ENCODE data around the gene LRMDA. TPM values are rescaled to one million over a fixed set of nuclear protein-coding genes. Genes with fewer than 3 reads are reported as not detected.

LRMDA gene
- total and polyA plus RNA-seq, 2 donors (not counting 1 experiment from before 2014, with no cell fraction given): 0.12 TPM; not detected in 1

- H3K36me3 ChIP-seq (replicated peaks in 1 of 2; ENCODE audit: control extremely low read depth in 1 of 2, control insufficient read depth in 1 of 2, extremely low read depth in 1 of 2, insufficient read depth in 2 of 2, low read length in 1 of 2): no peaks in the 10 kb centered on the region
- no peaks in the 10 kb centered on the region for H3K4me1 Mint-ChIP-seq
- no peak for ATAC-seq (ENCODE audit: low read depth)
- H3K27ac Mint-ChIP-seq: no peak overlapping the region
- H3K9me3 Mint-ChIP-seq (ENCODE audit: insufficient read depth): no peaks in the 10 kb centered on the region
- no peaks in the 10 kb centered on the region for H3K4me1 ChIP-seq (ENCODE audit: control insufficient read depth in 2 of 2, insufficient read depth in 2 of 2, low read length in 2 of 2)
- peaks cover 4% of the 10 kb centered on the region for H3K27me3 Mint-ChIP-seq
- H3K79me2 ChIP-seq (ENCODE audit: control insufficient read depth, insufficient read depth, low read length): no peaks in the 10 kb centered on the region
- H3K4me3 Mint-ChIP-seq: no peak overlapping the region
- no peak overlapping the region for H3K4me2 ChIP-seq (replicated peaks; ENCODE audit: low read depth, low read length, poor library complexity, severe bottlenecking)
- WGBS (ENCODE audit: insufficient coverage): 100% methylated on average over 2 of the region's 2 CpGs
- intact Hi-C loops (cut with micrococcal nuclease): no loop called here
- H3K9me3 ChIP-seq (ENCODE audit: control extremely low read depth in 1 of 3, control insufficient read depth in 2 of 3, insufficient read depth in 1 of 3, low read length in 2 of 3): peaks cover 0 to 2% (median 0%) of the 10 kb centered on the region in 3 donors
- H4K20me1 ChIP-seq (ENCODE audit: control insufficient read depth, insufficient read depth, low read length, poor library complexity, severe bottlenecking): no peaks in the 10 kb centered on the region
- no peak overlapping the region for H3K4me3 ChIP-seq (ENCODE audit: control extremely low read depth in 1 of 5, extremely low read depth in 1 of 5, insufficient read depth in 1 of 5, low read depth in 2 of 5, low read length in 4 of 5)
- no peak overlapping the region for H3K9ac ChIP-seq (ENCODE audit: low read length)
- ChIA-PET POLR2A (no interaction called here), CTCF (no interaction called here)
- no peak for TF ChIP-seq EZH2 (IDR thresholded peaks at IDR 0.05; ENCODE audit: borderline replicate concordance, insufficient read depth, low read depth, low read length, poor library complexity, severe bottlenecking)
- TF ChIP-seq, protein P1, sequence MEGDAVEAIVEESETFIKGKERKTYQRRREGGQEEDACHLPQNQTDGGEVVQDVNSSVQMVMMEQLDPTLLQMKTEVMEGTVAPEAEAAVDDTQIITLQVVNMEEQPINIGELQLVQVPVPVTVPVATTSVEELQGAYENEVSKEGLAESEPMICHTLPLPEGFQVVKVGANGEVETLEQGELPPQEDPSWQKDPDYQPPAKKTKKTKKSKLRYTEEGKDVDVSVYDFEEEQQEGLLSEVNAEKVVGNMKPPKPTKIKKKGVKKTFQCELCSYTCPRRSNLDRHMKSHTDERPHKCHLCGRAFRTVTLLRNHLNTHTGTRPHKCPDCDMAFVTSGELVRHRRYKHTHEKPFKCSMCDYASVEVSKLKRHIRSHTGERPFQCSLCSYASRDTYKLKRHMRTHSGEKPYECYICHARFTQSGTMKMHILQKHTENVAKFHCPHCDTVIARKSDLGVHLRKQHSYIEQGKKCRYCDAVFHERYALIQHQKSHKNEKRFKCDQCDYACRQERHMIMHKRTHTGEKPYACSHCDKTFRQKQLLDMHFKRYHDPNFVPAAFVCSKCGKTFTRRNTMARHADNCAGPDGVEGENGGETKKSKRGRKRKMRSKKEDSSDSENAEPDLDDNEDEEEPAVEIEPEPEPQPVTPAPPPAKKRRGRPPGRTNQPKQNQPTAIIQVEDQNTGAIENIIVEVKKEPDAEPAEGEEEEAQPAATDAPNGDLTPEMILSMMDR (IDR thresholded peaks at IDR 0.05): no peak
- no peak for DNase-seq
- H3K27ac ChIP-seq (ENCODE audit: low read length in 2 of 2): no peak overlapping the region
- H2AFZ ChIP-seq (ENCODE audit: insufficient read depth, low read depth, low read length, poor library complexity, severe bottlenecking): no peak overlapping the region
- H3K27me3 ChIP-seq (replicated peaks in 1 of 4; ENCODE audit: control extremely low read depth in 1 of 4, control insufficient read depth in 3 of 4, insufficient read depth in 4 of 4, low read length in 3 of 4): peaks cover 0 to 3% (median 0%) of the 10 kb centered on the region in 4 experiments
Observed at GRCh38 chr10:76129213-76129612, 697.8 kb downstream of the LRMDA start.

GRCh38 chr10:76130892-76131291 lies 699.5 kb downstream of the LRMDA start:
- H3K27ac ChIP-seq (ENCODE audit: low read length in 2 of 2): no peak overlapping the region
- intact Hi-C loops (cut with micrococcal nuclease): no loop called here
- no peaks in the 10 kb centered on the region for H4K20me1 ChIP-seq (ENCODE audit: control insufficient read depth, insufficient read depth, low read length, poor library complexity, severe bottlenecking)
- ATAC-seq (ENCODE audit: low read depth): no peak
- CTCF ChIA-PET: no interaction called here
- H2AFZ ChIP-seq (ENCODE audit: insufficient read depth, low read depth, low read length, poor library complexity, severe bottlenecking): no peak overlapping the region
- Mint-ChIP-seq H3K27ac (no peak overlapping the region), H3K27me3 (peaks cover 4% of the 10 kb centered on the region), H3K4me1 (no peaks in the 10 kb centered on the region), H3K4me3 (no peak overlapping the region), H3K9me3 (ENCODE audit: insufficient read depth) (no peaks in the 10 kb centered on the region)
- no peaks in the 10 kb centered on the region for H3K36me3 ChIP-seq (replicated peaks in 1 of 2; ENCODE audit: control extremely low read depth in 1 of 2, control insufficient read depth in 1 of 2, extremely low read depth in 1 of 2, insufficient read depth in 2 of 2, low read length in 1 of 2)
- no peak overlapping the region for H3K9ac ChIP-seq (ENCODE audit: low read length)
- H3K4me3 ChIP-seq (ENCODE audit: control extremely low read depth in 1 of 5, extremely low read depth in 1 of 5, insufficient read depth in 1 of 5, low read depth in 2 of 5, low read length in 4 of 5): no peak overlapping the region
- H3K4me1 ChIP-seq (ENCODE audit: control insufficient read depth in 2 of 2, insufficient read depth in 2 of 2, low read length in 2 of 2): no peaks in the 10 kb centered on the region
- no peaks in the 10 kb centered on the region for H3K27me3 ChIP-seq (replicated peaks in 1 of 4; ENCODE audit: control extremely low read depth in 1 of 4, control insufficient read depth in 3 of 4, insufficient read depth in 4 of 4, low read length in 3 of 4)
- WGBS (ENCODE audit: insufficient coverage): 90% methylated on average over 7 of the region's 7 CpGs
- TF ChIP-seq, protein P1 (IDR thresholded peaks at IDR 0.05): no peak
- TF ChIP-seq EZH2 (IDR thresholded peaks at IDR 0.05; ENCODE audit: borderline replicate concordance, insufficient read depth, low read depth, low read length, poor library complexity, severe bottlenecking): no peak
- H3K4me2 ChIP-seq (replicated peaks; ENCODE audit: low read depth, low read length, poor library complexity, severe bottlenecking): no peak overlapping the region
- H3K79me2 ChIP-seq (ENCODE audit: control insufficient read depth, insufficient read depth, low read length): no peaks in the 10 kb centered on the region
- peaks cover 0 to 2% (median 0%) of the 10 kb centered on the region in 3 donors for H3K9me3 ChIP-seq (ENCODE audit: control extremely low read depth in 1 of 3, control insufficient read depth in 2 of 3, insufficient read depth in 1 of 3, low read length in 2 of 3)
- no peak for DNase-seq
- POLR2A ChIA-PET: no interaction called here
